Sigmoid colon (tissue), 7 donors: ENCODE data around the gene TPP2. TPM values are rescaled to one million over a fixed set of nuclear protein-coding genes. Genes with fewer than 3 reads are reported as not detected.

Experiments used
- DNase-seq: peaks from one replicate; pipeline ENCODE4 v3.0.0-alpha.2; 2019
- H3K27ac ChIP-seq, 4 donors: fragments of 200-600 bp; sonication (generic); one replicate each; pipeline ENCODE4 v1.5.1; 2016 to 2019; ENCODE audit warnings: mild to moderate bottlenecking in 1 of 4
- H3K27me3 ChIP-seq, 3 donors: fragments of 200-600 bp; sonication (generic); one replicate each; pipeline ENCODE4 v1.5.1; 2019; ENCODE audit warnings: mild to moderate bottlenecking in 1 of 3
- H3K36me3 ChIP-seq, 4 donors: fragments of 200-600 bp; sonication (generic); one replicate each; pipeline ENCODE4 v1.5.1; 2016 to 2019
- H3K4me1 ChIP-seq, 4 donors: fragments of 200-600 bp; sonication (generic); one replicate each; pipeline ENCODE4 v1.5.1; 2017 to 2019
- H3K4me3 ChIP-seq, 4 donors: fragments of 200-600 bp; sonication (generic); one replicate each; pipeline ENCODE4 v1.5.1; 2017 to 2019; ENCODE audit warnings: mild to moderate bottlenecking in 2 of 4, moderate library complexity in 1 of 4
- H3K9me3 ChIP-seq, 4 donors: fragments of 200-600 bp in 3 of 4; sonication (generic) in 3 of 4; one replicate each; pipeline versions ENCODE4 v1.5.1 to v1.6.1; 2013 to 2019
- CTCF ChIP-seq, 4 experiments: fragments of 450-650 bp in 3 of 4; fragments of 200-600 bp in 1 of 4; IDR thresholded peaks; one replicate each; pipeline ENCODE4 v1.5.1; 2016 to 2019; ENCODE audit warnings: antibody characterized with exemption in 4 of 4, mild to moderate bottlenecking in 3 of 4, moderate library complexity in 2 of 4
- EP300 ChIP-seq, 4 donors: sonication (generic); formaldehyde crosslinking; IDR thresholded peaks; one replicate each; pipeline ENCODE4 v1.6.1; 2017; ENCODE audit warnings: antibody characterized with exemption in 4 of 4
- POLR2A ChIP-seq, 2 donors: fragments of 450-650 bp; IDR thresholded peaks; one replicate each; pipeline ENCODE4 v1.6.1; 2016; ENCODE audit warnings: antibody characterized with exemption in 2 of 2, mild to moderate bottlenecking in 2 of 2, moderate library complexity in 2 of 2
- POLR2AphosphoS5 ChIP-seq, 4 donors: sonication (generic); formaldehyde crosslinking; IDR thresholded peaks; one replicate each; pipeline ENCODE4 v1.6.1; 2017; ENCODE audit warnings: antibody characterized with exemption in 4 of 4
- WGBS, 2 donors: extraction: QIAGEN DNeasy Blood & Tissue Kit; methylation state at CpG; one replicate each; pipeline ENCODE4 v1.1.7; 2013; 5-methylcytosine and 5-hydroxymethylcytosine counted together
- intact Hi-C: fragments of 100-400 bp; cut with DNase I; formaldehyde crosslinking; loops from one replicate; pipeline ENCODE4 v1.15.1; 2023
- polyA plus RNA-seq, 3 donors: library from polyadenylated mRNA; stranded (reverse); fragments of 200-250 nt; gene quantifications; one replicate each; pipeline ENCODE4 v1.2.3, GENCODE V29; 2013
- total RNA-seq, 4 donors: library from RNA; depleted of rRNA; stranded (reverse); fragments of >200 nt; gene quantifications; one replicate each; pipeline ENCODE4 v1.1.0, GENCODE V29; 2016
- donor health status: healthy with polysubstance abuse.
- donor health status: Bipolar disorder and iron deficiency.
- donor health status: healthy.

TPP2 gene
- total and polyA plus RNA-seq, 7 donors: 11.4 to 54.2 (median 33.0) TPM

GRCh38 chr13:102659168-102659713 is 62.5 kb downstream of the TPP2 start:
- H3K36me3 ChIP-seq: peaks cover 0 to 72% (median 10%) of the 10 kb centered on the region in 4 donors
- intact Hi-C loops: loop anchor here (10.0 kb wide), 1 partner anchor 146 kb away; no protein-coding TSS in a partner anchor

DNA sequence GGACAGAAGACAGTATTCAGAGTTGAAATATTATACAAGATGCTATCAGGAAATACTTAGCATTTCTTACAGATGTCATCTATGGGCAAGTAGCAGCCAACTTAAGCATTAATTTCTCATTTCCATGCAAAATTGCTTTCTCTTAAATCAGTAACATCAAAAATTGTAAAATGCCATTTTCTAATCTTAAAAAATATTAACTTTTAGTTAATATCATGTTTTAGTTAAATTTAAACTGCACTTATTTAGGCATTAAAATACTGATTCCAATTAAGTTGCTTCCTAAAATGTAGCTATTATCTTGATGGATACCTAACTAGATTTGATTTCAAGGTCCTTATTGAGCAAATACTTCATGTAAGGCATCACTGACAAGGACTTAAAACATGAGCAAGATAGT is 70.2 kb downstream of the TPP2 start:
- H3K9me3 ChIP-seq: no peaks in the 10 kb centered on the region
- peaks cover 0 to 83% (median 12%) of the 10 kb centered on the region in 4 donors for H3K36me3 ChIP-seq
- H3K4me1 ChIP-seq: no peaks in the 10 kb centered on the region
- no peaks in the 10 kb centered on the region for H3K27me3 ChIP-seq
- H3K4me3 ChIP-seq: no peak overlapping the region
- H3K27ac ChIP-seq: no peak overlapping the region
- intact Hi-C loops: no loop called here
- DNase-seq: no peak
- TF ChIP-seq EP300 (IDR thresholded peaks at IDR 0.05): no peak
- no peak for TF ChIP-seq POLR2A (IDR thresholded peaks at IDR 0.05)
- no peak for TF ChIP-seq CTCF (IDR thresholded peaks at IDR 0.05)
- TF ChIP-seq POLR2AphosphoS5 (IDR thresholded peaks at IDR 0.05): no peak

More at GRCh38 chr13:102659168-102659713, 62.5 kb downstream of the TPP2 start:
- no peak overlapping the region for H3K27ac ChIP-seq
- H3K4me3 ChIP-seq: no peak overlapping the region
- H3K4me1 ChIP-seq: no peaks in the 10 kb centered on the region
- DNase-seq: no peak
- TF ChIP-seq POLR2AphosphoS5 (IDR thresholded peaks at IDR 0.05): no peak
- H3K27me3 ChIP-seq: no peaks in the 10 kb centered on the region
- H3K9me3 ChIP-seq: no peaks in the 10 kb centered on the region

- Histone ChIP-seq H3K27me3 (no peaks in the 10 kb centered on the region), H3K4me3 (no peak overlapping the region), H3K4me1 (no peaks in the 10 kb centered on the region), H3K36me3 (peaks cover 0 to 82% (median 12%) of the 10 kb centered on the region in 4 donors), H3K27ac (no peak overlapping the region), H3K9me3 (no peaks in the 10 kb centered on the region)
- no peak for DNase-seq
- WGBS, 2 donors: 93 to 96% methylated on average over 4 of the region's 4 CpGs
- no peak for TF ChIP-seq POLR2AphosphoS5 (IDR thresholded peaks at IDR 0.05)
- TF ChIP-seq CTCF (IDR thresholded peaks at IDR 0.05): no peak
- no peak for TF ChIP-seq EP300 (IDR thresholded peaks at IDR 0.05)
- TF ChIP-seq POLR2A (IDR thresholded peaks at IDR 0.05): no peak
- intact Hi-C loops: no loop called here
These were observed 71.1 kb downstream of the TPP2 start for GRCh38 chr13:102667911-102668310.

DNA sequence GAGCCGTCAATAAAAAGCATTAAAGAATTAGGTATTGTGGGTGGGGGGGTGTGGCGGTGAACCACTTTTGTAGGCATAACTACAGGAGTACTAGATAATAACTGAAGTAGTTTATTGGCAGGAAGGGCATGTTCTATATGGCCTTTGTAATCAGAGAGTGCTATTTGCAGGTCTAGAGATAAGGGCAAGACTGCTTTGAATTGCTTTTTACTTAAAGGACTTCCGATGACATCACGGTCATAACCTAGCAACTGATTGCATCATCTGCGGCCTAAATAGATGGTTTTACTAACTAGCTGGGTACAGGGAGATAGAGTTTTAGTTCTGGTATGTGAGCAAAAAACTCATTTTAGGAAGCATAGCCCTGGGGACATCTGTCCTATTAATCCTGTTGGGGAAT is 73.3 kb downstream of the TPP2 start:
- no peak for DNase-seq
- peaks cover 0 to 82% (median 21%) of the 10 kb centered on the region in 4 donors for H3K36me3 ChIP-seq

DNA sequence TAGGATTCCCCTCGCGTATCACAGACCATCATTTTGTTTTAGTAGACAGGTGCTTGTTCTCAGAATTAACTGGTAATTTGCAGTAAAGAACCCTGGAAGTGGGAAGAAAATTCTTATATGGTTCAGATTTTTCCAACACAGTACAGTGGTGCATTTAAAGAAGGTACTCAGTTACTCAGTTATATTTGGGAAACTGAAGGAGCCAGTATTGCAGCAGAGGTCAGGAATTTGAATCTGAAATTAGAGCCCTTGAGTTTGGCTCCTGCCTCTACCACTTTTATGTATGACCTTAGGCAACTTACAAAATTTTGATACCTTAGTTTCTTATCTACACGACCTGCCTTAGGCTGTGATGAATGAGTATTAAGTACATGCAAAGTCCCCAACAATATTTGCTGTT is 78.3 kb downstream of the TPP2 start:
- H3K36me3 ChIP-seq: peaks cover 0 to 87% (median 13%) of the 10 kb centered on the region in 4 donors
- H3K27me3 ChIP-seq: no peaks in the 10 kb centered on the region
- no peak overlapping the region for H3K4me3 ChIP-seq
- H3K27ac ChIP-seq: no peak overlapping the region
- TF ChIP-seq POLR2A (IDR thresholded peaks at IDR 0.05) (no peak), CTCF (IDR thresholded peaks at IDR 0.05) (no peak), POLR2AphosphoS5 (IDR thresholded peaks at IDR 0.05) (no peak), EP300 (IDR thresholded peaks at IDR 0.05) (no peak)
- no peaks in the 10 kb centered on the region for H3K4me1 ChIP-seq
- intact Hi-C loops: no loop called here
- H3K9me3 ChIP-seq: no peaks in the 10 kb centered on the region
- DNase-seq: no peak
- 86 to 91% methylated on average over 3 of the region's 3 CpGs for WGBS, 2 donors

More for the DNA sequence above, 73.3 kb downstream of the TPP2 start:
- Histone ChIP-seq H3K4me3 (no peak overlapping the region), H3K27me3 (no peaks in the 10 kb centered on the region), H3K27ac (no peak overlapping the region), H3K4me1 (no peaks in the 10 kb centered on the region), H3K9me3 (no peaks in the 10 kb centered on the region)
- WGBS, 2 donors: 59 to 66% methylated on average over 5 of the region's 5 CpGs
- intact Hi-C loops: no loop called here
- no peak for TF ChIP-seq EP300 (IDR thresholded peaks at IDR 0.05)
- no peak for TF ChIP-seq POLR2A (IDR thresholded peaks at IDR 0.05)
- no peak for TF ChIP-seq POLR2AphosphoS5 (IDR thresholded peaks at IDR 0.05)
- no peak for TF ChIP-seq CTCF (IDR thresholded peaks at IDR 0.05)
